ENCODE data around the gene EYA2. TPM values are rescaled to one million over a fixed set of nuclear protein-coding genes. Genes with fewer than 3 reads are reported as not detected.

EYA2 gene
- total RNA-seq, 2 experiments from 2014 or later = not detected

GRCh38 chr20:46899621-46900020, 5.0 kb downstream of the EYA2 start:
- ChIA-PET POLR2A (no interaction called here), CTCF (no interaction called here)
- no peak for DNase-seq
- Mint-ChIP-seq H3K27me3 (peaks cover 34% of the 10 kb centered on the region), H3K9me3 (no peaks in the 10 kb centered on the region), H3K4me3 (no peak overlapping the region), H3K36me3 (no peaks in the 10 kb centered on the region), H3K27ac (no peak overlapping the region), H3K4me1 (ENCODE audit: low read depth) (no peaks in the 10 kb centered on the region)
- intact Hi-C loops (cut with micrococcal nuclease) = no loop called here

DNA sequence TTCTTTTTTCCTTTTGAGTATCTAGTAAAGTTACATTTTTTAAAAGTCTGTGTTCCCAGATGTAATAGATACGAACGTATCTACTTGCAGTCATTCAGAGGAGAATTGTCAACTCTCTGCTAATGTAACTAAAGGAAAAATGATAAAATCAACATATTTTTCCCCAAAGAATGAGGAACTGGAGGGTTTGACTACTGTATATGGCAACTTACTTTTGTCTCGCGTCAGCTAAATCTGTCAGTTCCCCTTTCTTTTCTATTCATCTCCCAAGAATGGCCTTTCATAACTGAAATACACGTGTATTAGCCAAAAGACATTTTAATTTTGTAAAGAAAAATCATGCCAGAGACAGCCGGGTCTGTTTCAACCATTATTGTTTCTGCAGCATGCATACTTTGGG, 5.4 kb downstream of the EYA2 start:
- Mint-ChIP-seq H3K9me3 (no peaks in the 10 kb centered on the region), H3K4me3 (no peak overlapping the region), H3K36me3 (no peaks in the 10 kb centered on the region), H3K4me1 (ENCODE audit: low read depth) (no peaks in the 10 kb centered on the region), H3K27ac (no peak overlapping the region), H3K27me3 (peaks cover 34% of the 10 kb centered on the region)
- intact Hi-C loops (cut with micrococcal nuclease) = no loop called here
- POLR2A ChIA-PET = no interaction called here
- CTCF ChIA-PET = no interaction called here
- DNase-seq = no peak

DNA sequence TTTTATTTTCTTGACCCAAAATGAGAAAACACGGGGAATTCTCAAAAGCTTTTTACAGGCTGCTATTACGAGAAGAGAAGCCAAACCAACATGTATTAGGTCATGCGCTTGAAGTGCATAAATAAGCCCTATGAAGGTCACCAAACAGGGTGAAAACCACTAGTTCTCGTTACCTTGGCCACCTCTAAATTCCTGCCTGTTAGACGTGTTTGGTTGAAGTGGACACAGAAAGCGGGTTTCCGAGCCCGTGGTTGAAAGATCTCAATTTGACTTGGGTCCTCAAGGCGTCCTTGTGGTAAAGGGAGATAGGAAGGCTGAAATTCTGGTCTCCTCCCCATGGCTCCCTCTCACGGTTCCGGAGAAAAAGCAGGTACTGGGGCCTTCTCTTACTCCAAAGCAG, 6.2 kb downstream of the EYA2 start:
- H3K27me3 Mint-ChIP-seq = peaks cover 27% of the 10 kb centered on the region
- H3K4me3 Mint-ChIP-seq = no peak overlapping the region
- no peaks in the 10 kb centered on the region for H3K9me3 Mint-ChIP-seq
- H3K4me1 Mint-ChIP-seq (ENCODE audit: low read depth) = no peaks in the 10 kb centered on the region
- no peaks in the 10 kb centered on the region for H3K36me3 Mint-ChIP-seq
- no peak overlapping the region for H3K27ac Mint-ChIP-seq
- intact Hi-C loops (cut with micrococcal nuclease) = no loop called here
- CTCF ChIA-PET = no interaction called here
- POLR2A ChIA-PET = no interaction called here
- no peak for DNase-seq

- Mint-ChIP-seq H3K9me3 (no peaks in the 10 kb centered on the region), H3K4me1 (ENCODE audit: low read depth) (no peaks in the 10 kb centered on the region), H3K4me3 (no peak overlapping the region), H3K36me3 (no peaks in the 10 kb centered on the region), H3K27me3 (peaks cover 21% of the 10 kb centered on the region), H3K27ac (no peak overlapping the region)
- ChIA-PET POLR2A (no interaction called here), CTCF (no interaction called here)
- intact Hi-C loops (cut with micrococcal nuclease) = no loop called here
- no peak for DNase-seq
These were observed 7.0 kb downstream of the EYA2 start for GRCh38 chr20:46901638-46902037.

GRCh38 chr20:46903256-46903655, 8.6 kb downstream of the EYA2 start:
- no peak for DNase-seq
- Mint-ChIP-seq H3K4me3 (no peak overlapping the region), H3K36me3 (no peaks in the 10 kb centered on the region), H3K9me3 (no peaks in the 10 kb centered on the region), H3K27ac (no peak overlapping the region), H3K4me1 (ENCODE audit: low read depth) (no peaks in the 10 kb centered on the region), H3K27me3 (peaks cover 21% of the 10 kb centered on the region)
- ChIA-PET CTCF (interaction anchor here (1.1 kb wide), 1 partner anchor 10 kb away, joined by 3 read pairs; no protein-coding TSS in a partner anchor), POLR2A (no interaction called here)
- intact Hi-C loops (cut with micrococcal nuclease) = no loop called here

DNA sequence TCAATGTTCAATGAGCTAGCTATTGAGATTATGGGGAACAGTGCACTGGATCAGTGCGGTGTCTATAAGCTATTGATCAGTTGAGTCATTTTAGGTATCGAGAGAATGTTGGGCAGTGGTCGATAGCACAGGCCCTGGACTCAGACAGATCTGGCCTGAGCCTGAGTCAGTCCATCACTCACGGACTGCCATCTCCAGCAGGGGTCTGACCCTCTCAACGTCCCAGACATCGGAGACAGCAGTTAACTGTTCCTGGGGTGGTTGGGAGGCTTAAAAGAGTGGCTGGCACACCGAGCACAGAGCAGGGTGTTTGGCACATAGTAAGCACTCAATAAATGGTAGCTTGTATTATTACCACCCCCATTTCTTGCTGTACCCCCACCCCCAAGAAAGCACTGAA, 9.3 kb downstream of the EYA2 start:
- no peak overlapping the region for H3K27ac Mint-ChIP-seq
- no peaks in the 10 kb centered on the region for H3K4me1 Mint-ChIP-seq (ENCODE audit: low read depth)
- peaks cover 17% of the 10 kb centered on the region for H3K27me3 Mint-ChIP-seq
- no peak for DNase-seq
- H3K36me3 Mint-ChIP-seq = no peaks in the 10 kb centered on the region
- CTCF ChIA-PET = interaction anchor here (1.1 kb wide), 1 partner anchor 11 kb away, joined by 3 read pairs; no protein-coding TSS in a partner anchor
- H3K9me3 Mint-ChIP-seq = no peaks in the 10 kb centered on the region
- intact Hi-C loops (cut with micrococcal nuclease) = no loop called here
- no peak overlapping the region for H3K4me3 Mint-ChIP-seq
- POLR2A ChIA-PET = no interaction called here

GRCh38 chr20:46905364-46906125, 10.9 kb downstream of the EYA2 start:
- POLR2A ChIA-PET = no interaction called here

GRCh38 chr20:46913329-46914044, 18.8 kb downstream of the EYA2 start:
- Mint-ChIP-seq H3K36me3 (no peaks in the 10 kb centered on the region), H3K9me3 (no peaks in the 10 kb centered on the region), H3K4me1 (ENCODE audit: low read depth) (no peaks in the 10 kb centered on the region), H3K4me3 (no peak overlapping the region), H3K27ac (no peak overlapping the region), H3K27me3 (peaks cover 7% of the 10 kb centered on the region)
- ChIA-PET CTCF (no interaction called here), POLR2A (no interaction called here)
- no peak for DNase-seq
- intact Hi-C loops (cut with micrococcal nuclease) = no loop called here

More at GRCh38 chr20:46905364-46906125, 10.9 kb downstream of the EYA2 start:
- DNase-seq = no peak
- intact Hi-C loops (cut with micrococcal nuclease) = no loop called here
- CTCF ChIA-PET = no interaction called here
- Mint-ChIP-seq H3K27me3 (peaks cover 8% of the 10 kb centered on the region), H3K4me3 (no peak overlapping the region), H3K36me3 (no peaks in the 10 kb centered on the region), H3K9me3 (no peaks in the 10 kb centered on the region), H3K27ac (no peak overlapping the region), H3K4me1 (ENCODE audit: low read depth) (no peaks in the 10 kb centered on the region)

DNA sequence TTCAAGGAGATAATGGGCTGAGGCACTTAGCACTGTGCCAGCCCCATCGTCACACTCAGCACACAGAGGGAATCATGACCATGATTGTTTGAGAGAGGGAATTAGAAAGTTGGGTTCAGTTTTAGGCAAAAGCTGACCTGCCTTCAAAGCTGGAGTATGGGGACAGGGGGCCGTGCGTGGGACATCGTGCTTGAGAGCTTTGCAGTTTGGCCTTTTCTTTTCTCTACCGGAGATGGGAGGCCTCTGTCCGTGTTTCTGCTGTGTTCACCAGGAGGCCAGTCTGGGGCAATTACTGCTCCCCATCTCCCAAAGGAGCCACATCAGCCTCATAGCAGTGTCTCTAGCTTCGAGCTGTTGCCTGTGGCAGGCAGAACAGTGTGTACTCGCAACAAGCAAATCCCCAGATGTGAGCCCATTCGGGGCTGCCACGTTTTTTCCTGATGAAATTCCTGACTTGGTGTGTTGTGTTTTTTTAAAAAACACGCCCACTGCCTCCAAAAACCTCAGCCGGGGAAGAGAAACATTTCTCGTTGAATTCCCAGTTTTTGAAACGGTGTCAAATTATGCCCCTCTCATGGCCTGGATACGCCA, 20.2 kb downstream of the EYA2 start:
- no peaks in the 10 kb centered on the region for H3K4me1 Mint-ChIP-seq (ENCODE audit: low read depth)
- no peak overlapping the region for H3K4me3 Mint-ChIP-seq
- no peak for DNase-seq
- CTCF ChIA-PET = no interaction called here
- no peaks in the 10 kb centered on the region for H3K36me3 Mint-ChIP-seq
- intact Hi-C loops (cut with micrococcal nuclease) = no loop called here
- H3K27me3 Mint-ChIP-seq = peaks cover 7% of the 10 kb centered on the region
- no peak overlapping the region for H3K27ac Mint-ChIP-seq
- POLR2A ChIA-PET = no interaction called here
- H3K9me3 Mint-ChIP-seq = no peaks in the 10 kb centered on the region

DNA sequence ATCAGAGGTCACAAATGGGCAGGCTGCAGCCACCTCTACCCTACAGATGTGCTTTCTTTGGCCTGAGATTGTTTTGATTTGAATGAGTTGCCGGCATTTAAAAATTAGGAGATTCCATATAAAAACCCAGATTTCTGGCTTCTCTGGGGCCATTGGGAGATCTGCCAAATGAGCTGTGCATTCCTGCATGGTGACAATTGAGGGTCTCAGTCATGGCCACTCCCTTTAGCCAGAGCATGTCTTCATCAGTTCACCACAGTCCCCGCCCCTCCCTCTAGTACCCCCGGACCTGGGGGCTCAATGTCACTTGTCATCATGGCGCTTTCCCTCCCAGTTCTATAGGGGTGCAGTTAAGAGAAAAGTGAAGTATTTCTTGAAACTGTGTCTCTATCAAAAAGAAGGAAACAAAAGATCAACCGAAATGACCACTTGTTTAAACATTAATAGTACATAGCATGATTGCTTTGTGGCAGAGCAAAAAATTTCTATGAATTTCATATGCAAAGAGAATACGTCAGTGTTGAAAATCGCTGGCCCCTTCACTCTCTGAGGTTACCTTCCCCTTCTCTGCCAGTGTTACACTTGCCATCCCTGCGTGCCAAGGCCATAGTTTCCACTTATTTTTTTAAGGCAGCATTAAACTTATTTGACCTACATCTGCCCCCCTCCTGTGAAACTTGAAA, 21.1 kb downstream of the EYA2 start:
- CTCF ChIA-PET = no interaction called here

GRCh38 chr20:46916258-46916603, 21.6 kb downstream of the EYA2 start:
- no peak overlapping the region for H3K4me3 Mint-ChIP-seq
- H3K27ac Mint-ChIP-seq = no peak overlapping the region
- H3K27me3 Mint-ChIP-seq = peaks cover 7% of the 10 kb centered on the region
- H3K36me3 Mint-ChIP-seq = no peaks in the 10 kb centered on the region
- POLR2A ChIA-PET = no interaction called here
- intact Hi-C loops (cut with micrococcal nuclease) = no loop called here
- H3K9me3 Mint-ChIP-seq = no peaks in the 10 kb centered on the region
- no peak for DNase-seq
- no peaks in the 10 kb centered on the region for H3K4me1 Mint-ChIP-seq (ENCODE audit: low read depth)
- CTCF ChIA-PET = no interaction called here

More for the DNA sequence above, 21.1 kb downstream of the EYA2 start:
- POLR2A ChIA-PET = no interaction called here
- Mint-ChIP-seq H3K36me3 (no peaks in the 10 kb centered on the region), H3K27ac (no peak overlapping the region), H3K4me3 (no peak overlapping the region), H3K4me1 (ENCODE audit: low read depth) (no peaks in the 10 kb centered on the region), H3K27me3 (peaks cover 7% of the 10 kb centered on the region), H3K9me3 (no peaks in the 10 kb centered on the region)
- DNase-seq = no peak
- intact Hi-C loops (cut with micrococcal nuclease) = no loop called here

DNA sequence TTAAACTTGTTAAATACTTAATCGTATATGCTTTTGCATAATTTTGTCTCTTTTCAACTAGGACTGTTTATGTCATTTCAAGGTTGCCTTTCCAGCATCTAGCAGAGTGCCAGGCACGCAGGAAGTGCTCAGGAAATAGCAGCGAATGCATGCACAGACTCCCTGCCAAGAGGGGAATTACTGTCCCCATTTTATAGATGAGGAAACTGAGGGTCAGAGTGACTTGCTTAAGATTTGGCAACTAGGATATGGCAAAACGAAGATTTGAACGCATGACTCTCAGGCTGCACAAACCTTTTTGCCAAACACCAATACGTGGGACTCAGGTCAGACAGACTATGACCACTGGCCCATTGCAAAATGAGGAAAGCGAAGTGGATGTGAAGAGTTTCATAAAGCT, 22.5 kb downstream of the EYA2 start:
- POLR2A ChIA-PET = no interaction called here
- Mint-ChIP-seq H3K9me3 (no peaks in the 10 kb centered on the region), H3K27me3 (peaks cover 10% of the 10 kb centered on the region), H3K4me3 (no peak overlapping the region), H3K27ac (no peak overlapping the region), H3K36me3 (no peaks in the 10 kb centered on the region), H3K4me1 (ENCODE audit: low read depth) (no peaks in the 10 kb centered on the region)
- no peak for DNase-seq
- CTCF ChIA-PET = no interaction called here
- intact Hi-C loops (cut with micrococcal nuclease) = no loop called here
